Measurements from ENCODE around the gene THAP8. TPM values are rescaled to one million over a fixed set of nuclear protein-coding genes. Genes with fewer than 3 reads are reported as not detected.
"Not testable (repeated sequence)": the region's sequence is repeated elsewhere in the genome, so short reads cannot be mapped to it uniquely, and the experiment has no call there.

Gene THAP8
- total RNA-seq, 1 experiment from 2014 or later: 4.6 TPM

- Histone ChIP-seq H3K27me3 (replicated peaks; ENCODE audit: insufficient read depth, low read depth, low read length, poor library complexity) (no peaks in the 10 kb centered on the region), H3K4me3 (ENCODE audit: low read depth, low read length, poor library complexity, severe bottlenecking) (no peak overlapping the region), H3K4me1 (ENCODE audit: insufficient read depth, low read length, poor library complexity, severe bottlenecking) (no peaks in the 10 kb centered on the region), H3K9me3 (ENCODE audit: low read depth, low read length, poor library complexity, severe bottlenecking) (no peaks in the 10 kb centered on the region), H3K36me3 (ENCODE audit: insufficient read depth, low read length, poor library complexity, severe bottlenecking) (peaks cover 65% of the 10 kb centered on the region), H3K27ac (ENCODE audit: low read depth, low read length, poor library complexity, severe bottlenecking) (no peak overlapping the region)
- ChIA-PET CTCF (no interaction called here), POLR2A (ENCODE audit: low non-redundant PET) (no interaction called here)
- no TSS peak for BruUV-seq (replicated peaks)
- intact Hi-C loops (cut with micrococcal nuclease; ENCODE audit: unreplicated experiment): no loop called here
- no peak for DNase-seq (ENCODE audit: low spot score)
- TF ChIP-seq EZH2 (IDR thresholded peaks at IDR 0.05; ENCODE audit: borderline replicate concordance, low read depth, low read length, poor library complexity, severe bottlenecking) (no peak), CTCF (conservative IDR thresholded peaks at IDR 0.05; ENCODE audit: low read depth, low read length) (no peak)
These were observed 18.0 kb upstream of the THAP8 start for GRCh38 chr19:36072081-36072480.

- H3K9me3 ChIP-seq (ENCODE audit: low read depth, low read length, poor library complexity, severe bottlenecking); H3K27me3 ChIP-seq (replicated peaks; ENCODE audit: insufficient read depth, low read depth, low read length, poor library complexity); H3K4me3 ChIP-seq (ENCODE audit: low read depth, low read length, poor library complexity, severe bottlenecking); BruUV-seq (replicated peaks); H3K27ac ChIP-seq (ENCODE audit: low read depth, low read length, poor library complexity, severe bottlenecking); DNase-seq (ENCODE audit: low spot score); POLR2A ChIA-PET (ENCODE audit: low non-redundant PET); CTCF ChIA-PET; H3K4me1 ChIP-seq (ENCODE audit: insufficient read depth, low read length, poor library complexity, severe bottlenecking): not testable (repeated sequence)
- intact Hi-C loops (cut with micrococcal nuclease; ENCODE audit: unreplicated experiment): loop anchor here (10.0 kb wide), 1 partner anchor 106 kb away; no protein-coding TSS in a partner anchor
- peaks cover 68% of the 10 kb centered on the region for H3K36me3 ChIP-seq (ENCODE audit: insufficient read depth, low read length, poor library complexity, severe bottlenecking)
These were observed 14.9 kb upstream of the THAP8 start for GRCh38 chr19:36068810-36069499.

- Histone ChIP-seq H3K9me3 (ENCODE audit: low read depth, low read length, poor library complexity, severe bottlenecking) (no peaks in the 10 kb centered on the region), H3K27ac (ENCODE audit: low read depth, low read length, poor library complexity, severe bottlenecking) (no peak overlapping the region), H3K27me3 (replicated peaks; ENCODE audit: insufficient read depth, low read depth, low read length, poor library complexity) (no peaks in the 10 kb centered on the region), H3K36me3 (ENCODE audit: insufficient read depth, low read length, poor library complexity, severe bottlenecking) (peaks cover 61% of the 10 kb centered on the region), H3K4me3 (ENCODE audit: low read depth, low read length, poor library complexity, severe bottlenecking) (no peak overlapping the region), H3K4me1 (ENCODE audit: insufficient read depth, low read length, poor library complexity, severe bottlenecking) (no peaks in the 10 kb centered on the region)
- no peak for TF ChIP-seq EZH2 (IDR thresholded peaks at IDR 0.05; ENCODE audit: borderline replicate concordance, low read depth, low read length, poor library complexity, severe bottlenecking)
- TF ChIP-seq CTCF (conservative IDR thresholded peaks at IDR 0.05; ENCODE audit: low read depth, low read length): no peak
- no TSS peak for BruUV-seq (replicated peaks)
- ChIA-PET POLR2A (ENCODE audit: low non-redundant PET) (no interaction called here), CTCF (no interaction called here)
- DNase-seq (ENCODE audit: low spot score): no peak
- intact Hi-C loops (cut with micrococcal nuclease; ENCODE audit: unreplicated experiment): loop anchor here (10.0 kb wide), 1 partner anchor 107 kb away; no protein-coding TSS in a partner anchor
These were observed 13.6 kb upstream of the THAP8 start for GRCh38 chr19:36067681-36068080.

GRCh38 chr19:36064826-36065225 lies 10.7 kb upstream of the THAP8 start:
- ChIA-PET CTCF (no interaction called here), POLR2A (ENCODE audit: low non-redundant PET) (no interaction called here)
- peaks cover 62% of the 10 kb centered on the region for H3K36me3 ChIP-seq (ENCODE audit: insufficient read depth, low read length, poor library complexity, severe bottlenecking)
- TF ChIP-seq CTCF (conservative IDR thresholded peaks at IDR 0.05; ENCODE audit: low read depth, low read length) (no peak), EZH2 (IDR thresholded peaks at IDR 0.05; ENCODE audit: borderline replicate concordance, low read depth, low read length, poor library complexity, severe bottlenecking) (no peak)
- DNase-seq (ENCODE audit: low spot score): no peak
- no TSS peak for BruUV-seq (replicated peaks)
- no peak overlapping the region for H3K27ac ChIP-seq (ENCODE audit: low read depth, low read length, poor library complexity, severe bottlenecking)
- H3K4me1 ChIP-seq (ENCODE audit: insufficient read depth, low read length, poor library complexity, severe bottlenecking): no peaks in the 10 kb centered on the region
- no peaks in the 10 kb centered on the region for H3K9me3 ChIP-seq (ENCODE audit: low read depth, low read length, poor library complexity, severe bottlenecking)
- intact Hi-C loops (cut with micrococcal nuclease; ENCODE audit: unreplicated experiment): loop anchor here (10.0 kb wide), 1 partner anchor 110 kb away; no protein-coding TSS in a partner anchor
- no peak overlapping the region for H3K4me3 ChIP-seq (ENCODE audit: low read depth, low read length, poor library complexity, severe bottlenecking)
- no peaks in the 10 kb centered on the region for H3K27me3 ChIP-seq (replicated peaks; ENCODE audit: insufficient read depth, low read depth, low read length, poor library complexity)

Measured in A673 (cell line).